CD4-positive, alpha-beta T cell (primary cell): ENCODE measurements around the gene MAGI1. TPM values are rescaled to one million over a fixed set of nuclear protein-coding genes. Genes with fewer than 3 reads are reported as not detected.

ENCODE experiments used
- ATAC-seq: fragments of 200-7000 bp; cut with Tn5 transposase; one replicate; pipeline ENCODE4 v1.10.0; 2022; ENCODE audit warnings: mild to moderate bottlenecking; ENCODE audit not compliant: poor library complexity
- CTCF ChIA-PET: fragments of 350-600 bp; sonication (Branson Sonifier 250); formaldehyde crosslinking; loops from one replicate; lab custom pipeline; 2021; ENCODE audit warnings: antibody characterized with exemption, inconsistent platforms; lab: Charles Lee
- POLR2A ChIA-PET: fragments of 350-600 bp; sonication (Branson Sonifier 250); formaldehyde crosslinking; loops from one replicate; lab custom pipeline; 2021; ENCODE audit warnings: antibody characterized with exemption, inconsistent platforms; lab: Charles Lee
- DNase-seq, 14 experiments: peaks; one replicate each; pipeline ENCODE4 v3.0.0-alpha.2; 2013 to 2020; ENCODE audit warnings: mixed read lengths in 2 of 14
- H3K27ac ChIP-seq, 2 donors: one replicate each; pipeline versions ENCODE4 v1.5.1 to v1.7.0; 2013; ENCODE audit warnings: low read length in 2 of 2, low read depth in 1 of 2, mild to moderate bottlenecking in 1 of 2
- H3K27me3 ChIP-seq, 2 experiments: 1 replicate in 1 of 2; 2 replicates in 1 of 2; pipeline versions ENCODE4 v1.6.1 to v1.7.0; 2013; ENCODE audit warnings: low read length in 2 of 2, control low read depth in 1 of 2, mild to moderate bottlenecking in 1 of 2, moderate library complexity in 1 of 2; ENCODE audit not compliant: insufficient read depth in 2 of 2, control insufficient read depth in 1 of 2
- H3K36me3 ChIP-seq: one replicate; pipeline ENCODE4 v1.6.1; 2013; ENCODE audit warnings: low read length, control low read depth; ENCODE audit not compliant: insufficient read depth
- H3K4me1 ChIP-seq: one replicate; pipeline ENCODE4 v1.6.1; 2013; ENCODE audit warnings: low read length, control low read depth; ENCODE audit not compliant: insufficient read depth
- H3K4me3 ChIP-seq: one replicate; pipeline ENCODE4 v1.5.1; 2013; ENCODE audit warnings: mild to moderate bottlenecking, low read length, moderate library complexity
- H3K9me3 ChIP-seq, 2 experiments: 1 replicate in 1 of 2; 2 replicates in 1 of 2; pipeline versions ENCODE4 v1.6.1 to v1.7.0; 2013; ENCODE audit warnings: low read length in 2 of 2, mild to moderate bottlenecking in 2 of 2, control low read depth in 1 of 2, moderate library complexity in 1 of 2; ENCODE audit not compliant: control insufficient read depth in 1 of 2, insufficient read depth in 1 of 2
- H3K27ac Mint-ChIP-seq: one replicate; pipeline ENCODE4 v1.8.0; 2020; ENCODE audit warnings: mixed read lengths
- H3K27me3 Mint-ChIP-seq: one replicate; pipeline ENCODE4 v1.8.0; 2021; ENCODE audit warnings: mixed read lengths
- H3K36me3 Mint-ChIP-seq: one replicate; pipeline ENCODE4 v1.8.0; 2021; ENCODE audit warnings: low read depth, mixed read lengths
- H3K4me1 Mint-ChIP-seq: one replicate; pipeline ENCODE4 v1.8.0; 2021; ENCODE audit warnings: low read depth, mixed read lengths
- H3K4me3 Mint-ChIP-seq: one replicate; pipeline ENCODE4 v1.8.0; 2020; ENCODE audit warnings: mild to moderate bottlenecking, mixed read lengths
- H3K9me3 Mint-ChIP-seq: one replicate; pipeline ENCODE4 v1.8.0; 2020; ENCODE audit warnings: mixed read lengths
- CTCF ChIP-seq: fragments of 200-600 bp; IDR thresholded peaks from one replicate; pipeline ENCODE4 v1.8.0; 2022; ENCODE audit warnings: antibody characterized with exemption, mild to moderate bottlenecking
- intact Hi-C, 2 experiments: fragments of 100-400 bp; cut with DNase I in 1 of 2; cut with micrococcal nuclease in 1 of 2; formaldehyde crosslinking; loops; one replicate each; pipeline versions ENCODE4 v1.15.1 to v1.9.0; 2023 to 2025; cut with DNase I, micrococcal nuclease
- total RNA-seq, 174 experiments: library from RNA in 2 of 174; stranded (reverse) in 2 of 174; gene quantifications; one replicate each; pipeline ENCODE4 v1.2.3 and lab custom pipeline; 2021 to 2026

The MAGI1 gene
- total RNA-seq, 2 experiments from 2014 or later, result not detected

- no peaks in the 10 kb centered on the region for H3K27me3 ChIP-seq
- no peak overlapping the region for H3K27ac ChIP-seq
- no peaks in the 10 kb centered on the region for H3K4me1 ChIP-seq
- Mint-ChIP-seq H3K4me3 (no peak overlapping the region), H3K27ac (no peak overlapping the region), H3K36me3 (no peaks in the 10 kb centered on the region), H3K27me3 (no peaks in the 10 kb centered on the region), H3K4me1 (no peaks in the 10 kb centered on the region), H3K9me3 (peaks cover 4% of the 10 kb centered on the region)
- no peaks in the 10 kb centered on the region for H3K36me3 ChIP-seq
- ChIA-PET CTCF (no interaction called here), POLR2A (no interaction called here)
- no peak overlapping the region for H3K4me3 ChIP-seq
- intact Hi-C loops, result no loop called here
- H3K9me3 ChIP-seq, result peaks cover 0 to 4% of the 10 kb centered on the region in 2 experiments
- no peak for DNase-seq
- ATAC-seq, result no peak
- TF ChIP-seq CTCF, result no peak
Observed at GRCh38 chr3:65617787-65618186, 420.9 kb downstream of the MAGI1 start.

- ChIA-PET CTCF (no interaction called here), POLR2A (no interaction called here)
- no peaks in the 10 kb centered on the region for H3K36me3 Mint-ChIP-seq
- DNase-seq, result no peak
- no peak for ATAC-seq
- Histone ChIP-seq H3K27ac (no peak overlapping the region), H3K4me1 (no peaks in the 10 kb centered on the region), H3K27me3 (no peaks in the 10 kb centered on the region), H3K4me3 (no peak overlapping the region), H3K9me3 (no peaks in the 10 kb centered on the region), H3K36me3 (no peaks in the 10 kb centered on the region)
- no peak overlapping the region for H3K27ac Mint-ChIP-seq
- no peak for TF ChIP-seq CTCF
- no peak overlapping the region for H3K4me3 Mint-ChIP-seq
- H3K27me3 Mint-ChIP-seq, result no peaks in the 10 kb centered on the region
- H3K9me3 Mint-ChIP-seq, result peaks cover 4% of the 10 kb centered on the region
- intact Hi-C loops, result no loop called here
- H3K4me1 Mint-ChIP-seq, result no peaks in the 10 kb centered on the region
Observed at GRCh38 chr3:65617209-65617608, 421.5 kb downstream of the MAGI1 start.

GRCh38 chr3:65616563-65616962 lies 422.2 kb downstream of the MAGI1 start:
- ChIA-PET POLR2A (no interaction called here), CTCF (no interaction called here)
- intact Hi-C loops, result no loop called here
- H3K4me1 Mint-ChIP-seq, result no peaks in the 10 kb centered on the region
- DNase-seq (no peak), ATAC-seq (no peak)
- Histone ChIP-seq H3K27ac (no peak overlapping the region), H3K9me3 (no peaks in the 10 kb centered on the region), H3K4me1 (no peaks in the 10 kb centered on the region), H3K36me3 (no peaks in the 10 kb centered on the region), H3K27me3 (no peaks in the 10 kb centered on the region), H3K4me3 (no peak overlapping the region)
- H3K4me3 Mint-ChIP-seq, result no peak overlapping the region
- H3K27me3 Mint-ChIP-seq, result no peaks in the 10 kb centered on the region
- H3K27ac Mint-ChIP-seq, result no peak overlapping the region
- H3K36me3 Mint-ChIP-seq, result no peaks in the 10 kb centered on the region
- H3K9me3 Mint-ChIP-seq, result peaks cover 4% of the 10 kb centered on the region
- no peak for TF ChIP-seq CTCF
